Measurements from ENCODE around the gene NDUFA3. TPM values are rescaled to one million over a fixed set of nuclear protein-coding genes. Genes with fewer than 3 reads are reported as not detected.

The NDUFA3 gene
- total RNA-seq, 6 experiments from 2014 or later: 114 to 173 (median 144) TPM

DNA sequence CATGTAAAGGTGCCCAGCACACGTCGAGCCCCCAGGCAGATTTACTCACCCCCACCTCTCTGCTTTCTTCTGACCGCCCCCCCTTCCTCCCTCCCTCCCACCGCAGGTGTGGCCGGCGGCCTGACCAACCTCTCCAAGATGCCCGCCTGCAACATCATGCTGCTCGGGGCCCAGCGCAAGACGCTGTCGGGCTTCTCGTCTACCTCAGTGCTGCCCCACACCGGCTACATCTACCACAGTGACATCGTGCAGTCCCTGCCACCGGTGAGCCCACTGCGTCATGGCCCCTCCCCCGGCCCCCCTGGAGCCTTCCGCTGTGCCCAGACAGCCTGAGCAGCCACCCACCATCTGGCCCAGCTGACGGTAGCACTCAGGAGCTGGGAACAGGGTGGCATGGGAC lies 21.7 kb downstream of the NDUFA3 start:
- H3K9me3 Mint-ChIP-seq: no peaks in the 10 kb centered on the region
- H3K4me3 Mint-ChIP-seq: no peak overlapping the region
- TF ChIP-seq, protein P1, sequence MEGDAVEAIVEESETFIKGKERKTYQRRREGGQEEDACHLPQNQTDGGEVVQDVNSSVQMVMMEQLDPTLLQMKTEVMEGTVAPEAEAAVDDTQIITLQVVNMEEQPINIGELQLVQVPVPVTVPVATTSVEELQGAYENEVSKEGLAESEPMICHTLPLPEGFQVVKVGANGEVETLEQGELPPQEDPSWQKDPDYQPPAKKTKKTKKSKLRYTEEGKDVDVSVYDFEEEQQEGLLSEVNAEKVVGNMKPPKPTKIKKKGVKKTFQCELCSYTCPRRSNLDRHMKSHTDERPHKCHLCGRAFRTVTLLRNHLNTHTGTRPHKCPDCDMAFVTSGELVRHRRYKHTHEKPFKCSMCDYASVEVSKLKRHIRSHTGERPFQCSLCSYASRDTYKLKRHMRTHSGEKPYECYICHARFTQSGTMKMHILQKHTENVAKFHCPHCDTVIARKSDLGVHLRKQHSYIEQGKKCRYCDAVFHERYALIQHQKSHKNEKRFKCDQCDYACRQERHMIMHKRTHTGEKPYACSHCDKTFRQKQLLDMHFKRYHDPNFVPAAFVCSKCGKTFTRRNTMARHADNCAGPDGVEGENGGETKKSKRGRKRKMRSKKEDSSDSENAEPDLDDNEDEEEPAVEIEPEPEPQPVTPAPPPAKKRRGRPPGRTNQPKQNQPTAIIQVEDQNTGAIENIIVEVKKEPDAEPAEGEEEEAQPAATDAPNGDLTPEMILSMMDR (IDR thresholded peaks at IDR 0.05): no peak
- H3K27ac Mint-ChIP-seq: no peak overlapping the region
- peaks cover 2% of the 10 kb centered on the region; the same call in 1 of the 2 replicates for H3K27me3 Mint-ChIP-seq (ENCODE audit: insufficient read depth)
- H3K4me1 Mint-ChIP-seq (ENCODE audit: low read depth): no peaks in the 10 kb centered on the region
- H3K36me3 Mint-ChIP-seq (ENCODE audit: low read depth): peaks cover 12% of the 10 kb centered on the region
- no peak for DNase-seq

DNA sequence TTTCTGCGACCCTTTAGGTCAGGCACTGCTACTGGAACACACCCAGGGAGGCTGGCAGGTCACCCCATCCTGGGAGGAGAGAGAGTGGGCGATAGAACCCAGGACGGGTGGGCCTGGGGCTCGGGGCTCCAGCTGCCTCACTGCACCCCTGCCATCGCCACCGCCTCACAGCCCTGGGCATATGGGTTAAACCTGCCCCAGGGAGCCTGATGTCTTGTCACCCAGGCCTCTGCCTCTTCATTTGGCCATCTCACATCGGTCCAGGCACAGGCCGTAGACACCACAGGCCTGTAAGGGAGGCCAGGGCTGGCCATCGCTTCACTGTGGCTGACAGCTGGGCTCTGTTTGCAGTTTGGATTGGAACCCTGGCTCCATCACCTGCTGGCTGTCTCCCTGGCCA lies 23.1 kb downstream of the NDUFA3 start:
- Mint-ChIP-seq H3K9me3 (no peaks in the 10 kb centered on the region), H3K36me3 (ENCODE audit: low read depth) (peaks cover 8% of the 10 kb centered on the region), H3K27me3 (ENCODE audit: insufficient read depth) (peaks cover 2% of the 10 kb centered on the region; the same call in 1 of the 2 replicates), H3K4me3 (no peak overlapping the region), H3K27ac (no peak overlapping the region), H3K4me1 (ENCODE audit: low read depth) (no peaks in the 10 kb centered on the region)
- no peak for DNase-seq
- TF ChIP-seq, protein P1 (IDR thresholded peaks at IDR 0.05): no peak

DNA sequence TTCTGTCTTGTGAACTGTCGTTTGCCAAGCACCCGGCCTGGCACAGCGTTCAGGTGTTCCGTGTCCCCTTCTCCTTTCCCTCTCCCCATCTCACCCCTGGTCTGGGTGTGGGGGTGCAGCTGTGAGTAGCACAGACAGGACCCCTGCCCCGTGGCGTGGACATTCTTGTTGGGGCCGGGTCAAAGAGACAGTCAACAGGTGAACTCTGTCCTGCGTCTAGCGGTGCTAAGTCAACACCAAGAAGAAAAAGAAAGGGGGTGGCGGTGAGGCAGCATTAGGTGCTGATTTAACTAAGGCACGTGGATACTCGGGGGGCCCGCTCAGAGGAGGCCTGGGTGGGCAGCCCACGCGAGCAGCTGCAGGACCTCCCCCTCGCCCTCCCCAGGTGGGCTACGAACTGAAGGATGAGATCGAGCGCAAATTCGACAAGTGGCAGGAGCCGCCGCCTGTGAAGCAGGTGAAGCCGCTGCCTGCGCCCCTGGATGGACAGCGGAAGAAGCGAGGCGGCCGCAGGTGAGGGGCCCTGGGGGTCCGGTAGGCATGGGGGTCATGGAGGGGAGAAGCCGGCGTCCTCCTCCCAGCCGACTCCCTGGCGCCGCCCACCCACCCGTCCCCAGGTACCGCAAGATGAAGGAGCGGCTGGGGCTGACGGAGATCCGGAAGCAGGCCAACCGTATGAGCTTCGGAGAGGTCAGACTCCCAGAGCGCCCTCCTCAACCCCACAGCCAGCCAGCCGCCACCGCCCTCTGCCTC lies 25.2 kb downstream of the NDUFA3 start:
- TF ChIP-seq, protein P1 (IDR thresholded peaks at IDR 0.05): no peak
- no peaks in the 10 kb centered on the region for H3K4me1 Mint-ChIP-seq (ENCODE audit: low read depth)

DNA sequence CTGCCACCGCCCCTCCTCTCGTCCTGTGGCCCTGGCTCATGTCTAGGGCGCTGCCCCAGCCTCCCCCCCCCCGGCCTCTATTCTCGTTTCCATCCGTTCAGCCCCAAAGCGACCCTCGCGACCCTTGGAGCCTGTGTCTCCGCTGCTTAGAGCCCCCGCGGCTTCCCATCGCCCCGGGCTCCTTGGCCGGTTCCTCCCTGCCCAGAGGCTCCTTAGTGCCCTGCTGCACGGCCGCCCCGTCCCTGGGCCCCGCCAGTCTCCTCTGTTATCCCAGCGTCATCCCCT lies 25.7 kb downstream of the NDUFA3 start:
- Mint-ChIP-seq H3K27me3 (ENCODE audit: insufficient read depth) (no peaks in the 10 kb centered on the region; the same call in 1 of the 2 replicates), H3K4me1 (ENCODE audit: low read depth) (no peaks in the 10 kb centered on the region), H3K27ac (no peak overlapping the region), H3K36me3 (ENCODE audit: low read depth) (peaks cover 8% of the 10 kb centered on the region), H3K4me3 (no peak overlapping the region), H3K9me3 (no peaks in the 10 kb centered on the region)
- TF ChIP-seq, protein P1 (IDR thresholded peaks at IDR 0.05): no peak
- no peak for DNase-seq

More for the DNA sequence above, 25.2 kb downstream of the NDUFA3 start:
- no peaks in the 10 kb centered on the region for H3K9me3 Mint-ChIP-seq
- H3K4me3 Mint-ChIP-seq: no peak overlapping the region
- H3K27ac Mint-ChIP-seq: no peak overlapping the region
- peaks cover 8% of the 10 kb centered on the region for H3K36me3 Mint-ChIP-seq (ENCODE audit: low read depth)
- H3K27me3 Mint-ChIP-seq (ENCODE audit: insufficient read depth): no peaks in the 10 kb centered on the region; the same call in 1 of the 2 replicates
- no peak for DNase-seq

DNA sequence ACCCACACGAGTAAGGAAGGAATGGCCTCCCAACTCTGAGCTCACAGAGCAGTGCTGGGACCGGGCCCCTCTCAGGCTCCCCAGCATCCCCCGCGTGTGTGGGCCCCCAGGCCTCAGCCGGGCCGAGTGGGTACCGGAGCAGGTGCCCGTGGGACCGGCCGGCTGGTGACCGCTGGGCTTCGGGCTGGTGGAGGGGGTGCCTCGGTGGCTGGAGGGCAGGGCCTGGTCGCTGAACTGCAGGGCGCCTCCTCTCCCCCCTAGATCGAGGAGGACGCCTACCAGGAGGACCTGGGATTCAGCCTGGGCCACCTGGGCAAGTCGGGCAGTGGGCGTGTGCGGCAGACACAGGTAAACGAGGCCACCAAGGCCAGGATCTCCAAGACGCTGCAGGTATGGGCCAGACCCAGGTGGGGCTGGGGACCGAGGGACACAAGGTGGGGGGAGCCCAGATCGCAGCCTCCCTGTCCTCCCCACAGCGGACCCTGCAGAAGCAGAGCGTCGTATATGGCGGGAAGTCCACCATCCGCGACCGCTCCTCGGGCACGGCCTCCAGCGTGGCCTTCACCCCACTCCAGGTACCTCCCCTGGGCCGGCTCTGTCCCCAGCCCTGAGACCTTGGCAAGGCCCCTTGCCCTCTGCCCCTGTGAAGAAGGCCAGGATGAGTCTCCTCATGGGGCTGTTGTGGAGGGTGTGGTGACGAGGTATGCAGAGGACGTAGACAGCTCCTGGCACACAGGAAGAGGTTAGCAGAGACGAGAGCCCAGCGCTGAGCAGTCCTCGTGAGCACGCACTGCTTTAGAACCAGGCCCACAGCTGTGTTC lies 26.4 kb downstream of the NDUFA3 start:
- DNase-seq: no peak
- Mint-ChIP-seq H3K9me3 (no peaks in the 10 kb centered on the region), H3K27ac (no peak overlapping the region), H3K4me3 (no peak overlapping the region), H3K27me3 (ENCODE audit: insufficient read depth) (no peaks in the 10 kb centered on the region; the same call in 1 of the 2 replicates), H3K4me1 (ENCODE audit: low read depth) (no peaks in the 10 kb centered on the region), H3K36me3 (ENCODE audit: low read depth) (peaks cover 8% of the 10 kb centered on the region)
- TF ChIP-seq, protein P1 (IDR thresholded peaks at IDR 0.05): no peak

Data from HFFc6 (cell line).